Choroid plexus epithelial cell (primary cell): ENCODE measurements around the gene SLC13A3.

Experiments
- DNase-seq: peaks from one replicate; pipeline ENCODE4 v3.0.0-alpha.2; 2010; ENCODE audit warnings: low read depth
- H3K4me3 ChIP-seq: 2 replicates; pipeline ENCODE4 v1.5.1; 2011; ENCODE audit warnings: low read depth, mild to moderate bottlenecking, control low read depth, low read length, moderate library complexity
- TF ChIP-seq, protein P1 (sequence below): conservative IDR thresholded peaks from 2 replicates; pipeline ENCODE4 v1.5.1; 2011; ENCODE audit warnings: low read depth, mild to moderate bottlenecking, control low read depth, inconsistent platforms, low read length, moderate library complexity

Gene SLC13A3

GRCh38 chr20:46606817-46607190 lies 44.5 kb downstream of the SLC13A3 start:
- TF ChIP-seq, protein P1, sequence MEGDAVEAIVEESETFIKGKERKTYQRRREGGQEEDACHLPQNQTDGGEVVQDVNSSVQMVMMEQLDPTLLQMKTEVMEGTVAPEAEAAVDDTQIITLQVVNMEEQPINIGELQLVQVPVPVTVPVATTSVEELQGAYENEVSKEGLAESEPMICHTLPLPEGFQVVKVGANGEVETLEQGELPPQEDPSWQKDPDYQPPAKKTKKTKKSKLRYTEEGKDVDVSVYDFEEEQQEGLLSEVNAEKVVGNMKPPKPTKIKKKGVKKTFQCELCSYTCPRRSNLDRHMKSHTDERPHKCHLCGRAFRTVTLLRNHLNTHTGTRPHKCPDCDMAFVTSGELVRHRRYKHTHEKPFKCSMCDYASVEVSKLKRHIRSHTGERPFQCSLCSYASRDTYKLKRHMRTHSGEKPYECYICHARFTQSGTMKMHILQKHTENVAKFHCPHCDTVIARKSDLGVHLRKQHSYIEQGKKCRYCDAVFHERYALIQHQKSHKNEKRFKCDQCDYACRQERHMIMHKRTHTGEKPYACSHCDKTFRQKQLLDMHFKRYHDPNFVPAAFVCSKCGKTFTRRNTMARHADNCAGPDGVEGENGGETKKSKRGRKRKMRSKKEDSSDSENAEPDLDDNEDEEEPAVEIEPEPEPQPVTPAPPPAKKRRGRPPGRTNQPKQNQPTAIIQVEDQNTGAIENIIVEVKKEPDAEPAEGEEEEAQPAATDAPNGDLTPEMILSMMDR = no peak
- no peak overlapping the region for H3K4me3 ChIP-seq
- no peak for DNase-seq

DNA sequence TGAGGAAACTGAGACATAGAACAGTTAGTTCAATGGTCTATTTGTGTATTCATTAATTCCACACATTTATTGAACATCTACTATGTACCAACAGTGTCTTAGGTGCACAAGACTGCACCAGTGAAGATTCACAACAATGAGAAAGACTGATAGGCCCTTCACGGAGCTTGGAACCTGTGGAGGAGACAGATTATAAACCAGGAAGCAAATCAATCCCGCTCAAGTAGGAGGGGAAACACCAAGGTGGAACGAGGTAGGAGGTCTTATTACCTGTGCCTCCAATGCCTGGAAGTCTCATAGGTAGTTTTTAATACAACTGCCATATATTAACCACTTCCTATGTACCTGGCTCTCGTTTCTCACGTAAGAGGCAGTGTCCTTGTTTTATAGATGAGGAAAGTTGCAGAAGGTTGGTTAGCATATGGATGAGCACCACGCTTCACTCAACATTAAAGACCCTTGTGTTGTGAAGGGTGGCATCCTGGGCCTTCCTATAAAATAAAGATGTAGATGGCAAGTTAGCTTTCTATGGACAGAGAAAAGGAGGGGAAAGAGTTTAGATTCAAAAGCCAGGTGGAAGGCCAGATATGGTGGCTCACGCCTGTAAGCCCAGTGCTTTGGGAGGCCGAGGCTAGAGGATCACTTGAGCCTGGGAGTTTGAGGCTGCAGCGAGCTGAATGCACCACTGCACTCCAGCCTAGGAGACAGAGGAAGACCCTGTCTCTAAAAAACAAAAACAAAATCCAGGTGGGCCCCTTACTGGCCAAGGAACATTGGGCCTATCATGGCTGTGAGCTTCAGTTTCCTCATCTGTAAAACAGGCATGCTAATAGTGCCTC lies 45.1 kb downstream of the SLC13A3 start:
- no peak overlapping the region for H3K4me3 ChIP-seq
- no peak for DNase-seq
- TF ChIP-seq, protein P1 = no peak

DNA sequence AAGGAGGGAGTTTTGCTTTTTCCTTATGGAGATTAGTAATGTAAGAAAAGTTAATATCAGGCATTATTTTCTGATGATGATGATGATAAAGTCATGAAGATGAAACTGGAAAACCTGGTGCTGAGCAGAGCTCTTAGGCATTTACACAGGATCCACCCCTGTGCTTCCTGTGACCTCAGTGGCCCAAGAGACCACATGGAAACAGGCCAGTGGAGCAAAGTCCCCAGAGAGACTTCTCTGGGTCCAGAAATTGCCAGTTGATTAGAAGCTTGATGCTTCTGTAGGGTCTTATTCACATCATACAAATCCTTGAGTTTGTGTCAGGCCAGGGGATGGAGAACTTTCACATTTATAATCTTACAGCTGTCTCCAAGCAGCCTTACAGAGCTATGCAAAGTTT lies 46.1 kb downstream of the SLC13A3 start:
- no peak overlapping the region for H3K4me3 ChIP-seq
- DNase-seq = no peak
- TF ChIP-seq, protein P1 = no peak

DNA sequence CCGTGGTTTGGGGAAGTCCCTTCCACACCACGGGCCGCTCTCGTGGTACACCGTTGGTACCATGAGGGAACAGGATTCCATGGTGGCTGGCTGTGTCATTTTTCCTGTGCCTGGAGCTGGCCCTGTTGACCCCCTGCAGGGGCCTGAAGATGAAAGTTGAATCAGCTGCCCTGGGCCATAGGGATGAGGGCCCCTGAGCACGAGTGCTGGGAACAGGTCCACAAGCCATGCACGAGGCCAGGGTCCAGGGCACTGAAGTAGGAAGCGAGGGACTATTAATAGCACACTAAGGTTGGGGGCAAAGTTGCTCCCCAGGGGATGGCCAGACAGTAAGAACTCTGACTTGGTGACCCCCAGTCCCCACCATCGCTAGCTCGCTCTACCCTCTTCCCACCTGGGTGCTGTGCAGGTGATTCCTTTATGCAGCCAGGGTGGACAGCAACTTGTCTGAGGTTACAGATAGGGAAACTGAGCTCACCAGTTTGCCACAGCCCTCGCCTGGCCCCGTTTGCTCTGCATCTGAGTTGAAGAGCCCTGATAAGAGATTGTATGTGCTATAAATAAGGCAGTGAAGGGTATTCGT lies 46.6 kb downstream of the SLC13A3 start:
- TF ChIP-seq, protein P1 = no peak
- no peak overlapping the region for H3K4me3 ChIP-seq
- DNase-seq = no peak

DNA sequence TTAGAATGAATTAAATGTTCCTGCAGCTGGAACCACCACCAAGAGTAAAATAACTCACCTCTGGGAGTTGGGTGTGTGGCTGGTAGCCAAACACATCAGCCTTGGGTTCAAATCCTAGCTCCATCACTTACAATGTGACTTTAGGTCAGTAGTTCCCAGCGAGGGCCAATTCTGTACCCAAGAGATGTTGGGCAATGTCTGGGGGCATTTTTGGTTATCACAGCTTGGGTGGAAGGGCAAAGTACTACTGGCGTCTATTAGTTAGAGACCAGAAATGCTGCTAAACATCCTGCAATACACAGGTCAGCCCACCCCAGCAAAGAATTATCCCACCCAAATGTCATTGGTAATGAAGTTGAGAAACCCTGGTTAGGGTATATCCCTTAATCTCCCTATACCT lies 48.8 kb downstream of the SLC13A3 start:
- no peak for DNase-seq
- TF ChIP-seq, protein P1 = no peak

GRCh38 chr20:46601603-46602122 lies 49.6 kb downstream of the SLC13A3 start:
- TF ChIP-seq, protein P1 = no peak
- no peak for DNase-seq

More for the DNA sequence above, 48.8 kb downstream of the SLC13A3 start:
- no peak overlapping the region for H3K4me3 ChIP-seq

More at GRCh38 chr20:46601603-46602122, 49.6 kb downstream of the SLC13A3 start:
- no peak overlapping the region for H3K4me3 ChIP-seq
